Measurements from ENCODE around the gene CARMIL1.
"Not testable (repeated sequence)": the region's sequence is repeated elsewhere in the genome, so short reads cannot be mapped to it uniquely, and the experiment has no call there.

CARMIL1 gene

GRCh38 chr6:25414755-25415154, 135.6 kb downstream of the CARMIL1 start:
- DNase-seq: no peak

- no peak for DNase-seq
These were observed 136.1 kb downstream of the CARMIL1 start for GRCh38 chr6:25415274-25415673.

DNA sequence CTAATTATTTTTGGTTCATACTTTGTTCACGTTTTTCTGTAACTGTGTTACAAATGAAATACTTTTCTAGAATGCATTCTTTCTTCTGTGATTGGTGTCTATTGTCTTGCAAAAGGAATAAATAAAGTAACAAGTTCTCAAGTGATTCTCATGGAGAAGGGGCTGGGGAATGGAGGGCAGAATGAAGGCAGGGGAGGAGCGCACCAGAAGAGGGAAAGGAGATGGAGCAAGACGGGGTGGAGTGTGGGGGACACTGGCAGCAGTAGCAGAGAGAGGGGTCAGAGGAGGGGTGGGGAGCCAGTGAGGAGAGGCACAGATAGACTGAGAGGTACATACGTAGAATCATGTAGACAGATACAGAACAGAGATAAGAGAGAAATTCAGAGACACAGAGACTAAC, 136.5 kb downstream of the CARMIL1 start:
- no peak for DNase-seq

DNA sequence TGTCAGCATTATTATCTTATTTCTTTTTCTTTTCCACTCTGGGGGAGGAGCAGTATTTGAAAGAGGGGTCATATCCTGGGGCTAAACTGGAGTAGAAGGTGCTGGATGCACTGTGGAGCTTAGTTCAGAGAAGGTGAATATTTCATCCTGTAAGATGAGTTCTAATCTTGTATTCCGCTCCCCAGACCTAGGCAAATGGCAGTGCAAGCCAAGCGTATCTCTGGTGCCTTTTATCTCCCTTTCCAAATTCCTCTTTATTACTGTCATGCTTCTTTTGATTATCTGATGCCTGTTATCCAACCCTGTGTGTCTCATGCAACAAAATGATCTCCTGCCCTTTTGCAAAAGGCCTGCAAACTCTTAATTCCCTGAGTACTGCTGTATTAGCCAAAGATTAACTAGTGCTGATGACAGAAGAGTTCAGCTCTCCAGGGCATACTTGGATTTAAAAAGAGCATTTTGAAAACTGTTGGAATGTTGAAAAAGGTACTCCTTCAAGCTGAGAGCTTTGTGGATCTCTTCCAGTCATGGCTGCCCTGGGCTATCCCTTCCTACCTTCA, 138.0 kb downstream of the CARMIL1 start:
- no peak for DNase-seq

DNA sequence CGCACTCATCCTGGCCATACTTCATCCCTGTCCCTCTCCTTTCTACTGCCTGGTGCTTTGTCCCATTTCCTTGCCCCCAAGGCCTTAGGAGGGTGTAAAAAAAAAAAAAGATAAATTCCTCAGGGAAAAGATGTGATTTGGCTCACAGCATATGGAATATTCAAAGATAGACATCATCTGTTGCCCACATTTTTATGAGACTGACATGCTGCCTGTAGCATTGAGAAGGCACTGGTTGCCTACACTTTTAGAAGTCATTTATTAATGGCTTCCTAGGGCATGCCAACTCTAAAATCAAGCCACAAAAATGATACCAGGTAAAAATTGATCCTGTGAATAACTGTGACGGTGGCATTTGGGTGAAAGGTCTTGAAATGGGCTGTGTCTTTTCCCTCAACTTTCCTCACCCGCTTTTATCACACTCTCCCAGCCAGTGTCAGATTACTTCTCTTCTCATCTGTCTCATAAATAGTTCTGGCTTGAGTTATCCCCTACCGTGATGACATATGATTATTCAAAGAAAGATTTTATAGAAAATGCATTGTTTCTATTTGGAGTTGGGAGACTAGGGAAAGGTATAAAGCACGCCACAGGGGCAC, 139.4 kb downstream of the CARMIL1 start:
- DNase-seq: no peak

DNA sequence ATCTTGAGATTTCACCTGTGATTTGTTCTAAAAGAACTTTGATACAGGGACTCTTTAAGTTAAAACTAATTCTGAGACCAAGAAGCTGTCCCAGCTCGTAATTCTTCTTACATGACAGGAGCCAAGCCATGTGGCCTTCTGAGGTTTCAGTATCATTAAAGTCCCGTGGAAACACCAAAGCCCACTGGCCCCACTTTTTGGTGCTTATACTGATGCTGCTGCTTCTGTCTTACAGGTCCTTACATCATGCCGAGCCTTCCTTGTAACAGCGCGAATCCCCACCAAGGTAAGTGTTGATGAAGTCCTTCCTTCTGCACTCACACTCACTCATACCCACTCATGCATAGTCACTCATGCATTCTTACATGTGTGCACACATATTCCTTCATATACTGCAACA, 140.7 kb downstream of the CARMIL1 start:
- DNase-seq: no peak

DNA sequence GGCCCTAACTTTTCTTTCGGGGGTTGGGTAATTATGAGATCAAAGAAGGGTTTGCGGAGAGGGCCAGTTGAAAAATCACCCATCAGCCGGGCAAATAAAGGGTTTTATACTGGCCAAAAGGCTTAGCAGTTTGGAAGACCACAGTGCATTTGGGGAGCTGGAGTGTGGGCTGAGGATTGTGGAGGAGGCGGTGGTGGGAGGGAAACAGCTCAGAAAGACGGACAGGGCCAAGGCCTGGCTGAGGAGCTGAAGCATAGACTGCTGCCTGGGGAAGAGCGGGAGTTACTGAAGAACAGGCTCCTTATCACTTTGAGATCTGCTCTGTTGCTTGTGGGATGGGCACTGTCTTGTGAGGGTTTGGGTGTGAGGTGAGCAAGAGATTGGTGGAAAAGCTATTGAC, 144.2 kb downstream of the CARMIL1 start:
- DNase-seq: no peak

DNA sequence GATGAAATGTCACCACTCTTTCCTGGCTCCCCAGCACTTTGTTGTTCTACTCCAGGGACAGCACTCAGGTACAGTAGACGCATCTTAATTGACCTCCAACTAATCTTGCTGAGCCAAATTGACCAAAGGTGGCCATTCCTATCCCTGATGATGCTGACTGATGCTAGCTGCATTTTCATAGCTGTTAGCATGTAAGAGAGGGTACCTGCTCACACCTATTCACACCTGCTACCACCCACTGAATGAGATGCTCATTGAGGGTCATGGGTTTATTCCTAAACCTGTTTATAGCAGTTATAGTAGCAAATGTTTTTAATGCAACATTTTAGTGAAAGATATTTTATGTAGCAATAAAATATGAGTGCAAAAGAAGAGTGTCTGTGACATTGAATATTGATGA, 145.1 kb downstream of the CARMIL1 start:
- no peak for DNase-seq

DNA sequence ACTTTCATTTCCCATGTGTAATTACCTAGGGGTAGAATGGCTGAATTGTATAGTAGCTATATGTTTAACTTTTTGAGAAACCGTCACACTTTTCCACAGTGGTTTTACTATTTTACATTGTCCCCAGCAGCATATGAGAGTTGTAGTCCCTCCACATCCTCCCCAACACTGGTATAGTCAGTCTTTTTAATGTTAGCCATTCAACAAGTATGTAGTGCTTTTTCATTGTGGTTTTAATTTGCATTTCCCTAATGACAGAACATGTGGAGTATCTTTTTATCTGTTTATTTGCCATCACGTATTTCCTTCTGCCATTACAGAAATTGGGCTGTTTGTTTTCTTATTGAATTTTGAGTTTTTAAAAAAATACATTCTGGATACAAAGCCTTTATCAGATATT, 148.4 kb downstream of the CARMIL1 start:
- DNase-seq: no peak

DNA sequence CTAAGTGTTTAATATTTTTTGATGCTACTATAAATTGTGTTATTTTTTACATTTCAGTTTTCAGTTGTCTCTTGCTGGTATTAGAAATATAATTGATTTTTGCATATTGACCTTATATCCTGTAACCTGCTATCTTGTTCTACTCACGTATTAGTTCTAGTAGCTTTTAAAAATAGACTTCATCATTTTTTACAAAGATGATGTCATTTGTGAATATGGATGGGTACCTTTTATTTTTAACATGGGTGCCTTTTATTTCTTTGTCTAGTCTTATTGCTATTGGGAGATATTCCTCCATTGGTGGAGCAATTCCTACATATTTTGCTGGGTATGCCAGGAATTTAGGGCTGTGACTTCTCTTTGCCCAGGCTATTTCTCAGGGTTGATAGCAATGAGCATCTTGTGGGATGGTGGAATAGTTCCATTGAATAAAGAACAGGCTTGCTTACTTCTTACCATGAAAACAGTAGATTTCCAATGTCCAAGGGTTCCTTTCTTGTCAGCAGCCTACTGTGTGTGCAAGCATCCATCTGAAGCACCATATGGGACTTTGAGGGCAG, 149.7 kb downstream of the CARMIL1 start:
- DNase-seq: no peak

- no peak for DNase-seq
These were observed 152.3 kb downstream of the CARMIL1 start for GRCh38 chr6:25431306-25431974.

- no peak for DNase-seq
These were observed 152.8 kb downstream of the CARMIL1 start for GRCh38 chr6:25431975-25432307.

DNA sequence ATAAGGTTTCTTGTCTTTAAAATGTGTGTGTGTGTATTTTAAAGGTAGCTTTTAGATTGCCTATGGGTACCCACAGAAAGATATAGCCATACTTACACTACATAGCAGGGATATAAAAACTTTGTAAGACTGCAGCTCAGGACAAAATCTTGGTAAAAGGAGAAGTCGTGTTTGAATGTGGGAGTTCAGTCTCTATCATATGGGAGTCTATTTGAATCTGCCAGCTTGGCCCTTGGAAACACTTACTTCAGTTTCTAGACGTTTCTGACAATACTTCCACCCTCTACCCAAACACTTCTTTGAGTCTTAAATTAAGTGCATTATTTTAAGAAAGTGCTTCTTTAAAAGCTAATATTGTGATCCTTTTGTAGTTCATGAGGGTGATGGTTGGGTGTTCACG, 155.7 kb downstream of the CARMIL1 start:
- DNase-seq: no peak

DNA sequence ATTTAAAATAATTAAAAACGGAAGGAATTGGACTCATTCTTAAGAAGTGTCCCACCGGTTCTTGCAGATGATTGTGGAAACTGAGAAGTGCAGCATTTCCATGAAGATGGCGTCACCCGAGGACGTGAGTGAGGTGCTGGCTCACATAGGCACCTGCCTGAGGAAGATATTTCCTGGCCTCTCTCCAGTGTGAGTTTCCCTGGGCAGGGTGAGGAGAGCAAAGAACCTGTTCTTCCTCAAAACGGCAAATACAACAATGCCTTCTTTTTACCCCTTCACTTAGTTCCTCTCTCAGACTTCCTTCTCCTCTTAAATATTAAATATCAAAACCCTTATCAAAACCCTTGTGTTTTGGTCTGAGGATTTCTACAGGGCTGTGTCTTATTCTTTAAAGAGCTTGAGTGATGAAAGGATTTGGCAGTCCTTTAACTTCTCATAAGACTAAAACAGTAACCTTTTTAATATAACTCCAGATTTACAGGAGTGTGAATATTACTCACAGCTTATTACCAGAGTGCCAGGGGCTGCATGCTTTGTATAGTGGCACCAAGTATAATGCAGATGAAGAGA, 156.3 kb downstream of the CARMIL1 start:
- no peak for DNase-seq

- DNase-seq: no peak
These were observed 157.6 kb downstream of the CARMIL1 start for GRCh38 chr6:25436760-25437159.

GRCh38 chr6:25439368-25439767, 160.2 kb downstream of the CARMIL1 start:
- DNase-seq: no peak

GRCh38 chr6:25441663-25442270, 162.6 kb downstream of the CARMIL1 start:
- DNase-seq: no peak

- DNase-seq: no peak
These were observed 163.7 kb downstream of the CARMIL1 start for GRCh38 chr6:25442898-25443297.

- DNase-seq: not testable (repeated sequence)
These were observed 165.3 kb downstream of the CARMIL1 start for GRCh38 chr6:25444521-25444920.

GRCh38 chr6:25446830-25447569, 167.8 kb downstream of the CARMIL1 start:
- DNase-seq: no peak

- no peak for DNase-seq
These were observed 168.4 kb downstream of the CARMIL1 start for GRCh38 chr6:25447570-25447929.

DNA sequence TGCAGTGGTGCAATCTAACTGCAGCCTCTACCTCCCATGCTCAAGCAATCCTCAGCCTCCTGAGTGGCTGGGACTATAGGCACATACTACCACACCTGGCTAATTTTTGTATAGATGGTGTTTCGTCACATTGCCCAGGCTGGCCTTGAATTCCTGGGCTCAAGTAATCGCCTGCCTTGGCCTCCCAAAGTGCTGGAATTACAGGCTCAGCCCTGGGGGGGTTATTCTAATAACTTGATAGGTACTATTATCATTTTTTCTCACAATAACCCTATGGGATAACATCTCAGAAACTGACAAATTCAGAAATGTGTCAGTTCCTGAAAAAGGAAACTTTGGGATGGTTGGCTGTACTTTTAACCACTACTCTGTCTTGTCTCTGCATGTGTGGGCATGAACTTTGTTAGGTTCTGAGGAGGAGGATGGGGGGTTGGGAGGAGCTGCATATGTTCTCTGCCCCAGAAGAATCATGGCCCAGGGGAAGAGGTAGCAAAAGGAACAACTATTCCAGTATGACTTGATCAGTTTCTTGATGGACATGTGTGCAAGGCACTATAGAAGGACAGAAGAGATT, 169.9 kb downstream of the CARMIL1 start:
- DNase-seq: no peak

DNA sequence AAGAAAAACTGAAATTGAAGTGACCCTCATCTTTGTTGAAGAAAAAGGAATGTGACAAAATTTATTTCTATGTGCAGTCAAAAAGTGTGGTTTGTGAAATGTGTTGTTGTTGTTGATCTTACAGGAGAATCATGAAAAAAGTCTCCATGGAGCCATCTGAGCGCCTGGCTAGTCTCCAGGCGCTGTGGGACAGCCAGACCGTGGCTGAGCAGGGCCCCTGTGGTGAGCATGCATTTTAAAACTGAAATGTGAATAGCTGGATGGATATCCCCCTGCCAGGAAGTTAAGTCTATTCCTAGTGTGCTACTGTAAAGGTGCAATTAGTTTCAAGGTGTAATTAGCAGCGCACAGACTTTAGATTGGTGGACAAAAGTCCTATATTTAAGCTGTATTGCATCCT, 170.6 kb downstream of the CARMIL1 start:
- DNase-seq: peak; percentile 13

All from midbrain (tissue), 1 donor.